VCaP (cell line): ENCODE measurements around the gene SLX4IP.

Source experiments
- H3K27ac ChIP-seq: fragments of 450-650 bp; 2 replicates; pipeline ENCODE4 v1.5.1; 2017
- TF ChIP-seq, protein P1 (sequence below): fragments of 450-650 bp; conservative IDR thresholded peaks from 2 replicates; pipeline ENCODE4 v1.5.1; 2017; ENCODE audit warnings: mild to moderate bottlenecking, moderate library complexity

SLX4IP gene

DNA sequence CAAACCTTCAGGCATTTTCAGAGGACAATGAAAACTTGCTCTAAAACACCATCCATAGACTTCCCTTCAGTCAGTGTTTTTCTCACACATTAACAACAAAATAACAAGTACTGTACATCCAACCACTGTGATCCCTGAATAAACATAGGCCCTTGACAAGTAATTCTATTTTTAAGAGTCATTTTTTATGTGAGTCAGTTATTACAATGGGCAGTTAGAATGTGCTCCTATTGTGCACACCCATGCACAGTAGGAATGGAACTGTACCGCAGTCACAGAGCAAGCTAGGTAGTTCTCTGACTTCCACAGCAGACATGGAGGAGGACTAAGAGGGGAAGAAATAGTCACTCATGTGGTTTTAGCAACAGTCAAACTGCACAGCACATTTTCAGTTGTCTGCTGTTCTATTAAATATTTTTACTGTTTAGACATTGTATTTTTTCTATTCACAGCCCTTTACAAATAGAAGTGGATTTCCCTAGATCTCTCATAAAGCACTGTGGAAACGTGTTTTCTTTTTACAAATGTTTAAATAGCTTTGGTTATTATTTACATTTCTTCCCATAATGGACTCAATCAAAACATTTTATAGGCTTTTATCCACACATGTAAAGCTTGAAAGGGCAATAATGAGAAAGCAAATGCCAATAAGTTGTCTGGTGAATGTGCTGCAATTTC is 138.3 kb downstream of the SLX4IP start:
- TF ChIP-seq, protein P1, sequence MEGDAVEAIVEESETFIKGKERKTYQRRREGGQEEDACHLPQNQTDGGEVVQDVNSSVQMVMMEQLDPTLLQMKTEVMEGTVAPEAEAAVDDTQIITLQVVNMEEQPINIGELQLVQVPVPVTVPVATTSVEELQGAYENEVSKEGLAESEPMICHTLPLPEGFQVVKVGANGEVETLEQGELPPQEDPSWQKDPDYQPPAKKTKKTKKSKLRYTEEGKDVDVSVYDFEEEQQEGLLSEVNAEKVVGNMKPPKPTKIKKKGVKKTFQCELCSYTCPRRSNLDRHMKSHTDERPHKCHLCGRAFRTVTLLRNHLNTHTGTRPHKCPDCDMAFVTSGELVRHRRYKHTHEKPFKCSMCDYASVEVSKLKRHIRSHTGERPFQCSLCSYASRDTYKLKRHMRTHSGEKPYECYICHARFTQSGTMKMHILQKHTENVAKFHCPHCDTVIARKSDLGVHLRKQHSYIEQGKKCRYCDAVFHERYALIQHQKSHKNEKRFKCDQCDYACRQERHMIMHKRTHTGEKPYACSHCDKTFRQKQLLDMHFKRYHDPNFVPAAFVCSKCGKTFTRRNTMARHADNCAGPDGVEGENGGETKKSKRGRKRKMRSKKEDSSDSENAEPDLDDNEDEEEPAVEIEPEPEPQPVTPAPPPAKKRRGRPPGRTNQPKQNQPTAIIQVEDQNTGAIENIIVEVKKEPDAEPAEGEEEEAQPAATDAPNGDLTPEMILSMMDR: no peak
- peak overlapping the region; percentile 66 for H3K27ac ChIP-seq

- peak overlapping the region; percentile 66 for H3K27ac ChIP-seq
- TF ChIP-seq, protein P1: no peak
Measured at GRCh38 chr20:10573951-10574339, 138.8 kb downstream of the SLX4IP start.

- no peak overlapping the region for H3K27ac ChIP-seq
- TF ChIP-seq, protein P1: no peak
Measured at GRCh38 chr20:10576411-10577090, 141.4 kb downstream of the SLX4IP start.

DNA sequence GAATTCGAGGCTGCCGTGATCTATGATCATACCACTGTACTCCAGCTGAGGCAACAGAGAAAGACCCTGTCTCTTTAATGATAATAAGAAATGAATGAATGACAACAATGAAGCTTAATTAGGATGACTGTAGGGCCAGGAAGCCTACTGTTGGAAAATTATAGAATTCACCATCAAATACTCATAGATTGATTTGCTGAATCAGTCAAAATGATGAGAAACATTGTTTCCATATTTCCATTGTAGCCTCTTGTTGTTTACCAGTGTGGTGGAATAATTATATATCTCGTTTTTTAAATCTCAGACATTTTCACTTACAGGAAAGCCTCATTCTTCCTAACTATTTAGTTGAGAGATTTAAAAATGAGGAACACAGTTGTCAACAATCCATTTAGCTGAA is 142.5 kb downstream of the SLX4IP start:
- H3K27ac ChIP-seq: no peak overlapping the region
- TF ChIP-seq, protein P1: no peak

DNA sequence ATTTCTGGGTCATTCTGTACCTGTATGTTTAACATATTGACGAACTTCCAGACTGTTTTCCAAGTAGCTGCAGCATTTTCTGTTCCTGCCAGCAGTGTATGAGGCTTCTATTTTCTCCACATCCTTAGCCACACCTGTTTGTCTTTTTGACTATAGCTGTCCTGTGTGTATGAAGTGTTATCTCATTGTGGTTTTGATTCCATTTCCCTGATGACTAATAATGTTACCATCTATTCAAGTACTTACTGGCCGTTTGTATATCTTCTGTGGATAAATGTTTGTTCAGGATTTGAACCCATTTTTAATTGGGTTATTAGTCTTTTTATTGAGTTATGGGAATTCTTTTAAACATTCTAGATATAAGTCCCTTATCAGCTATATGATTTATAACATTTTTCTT is 143.5 kb downstream of the SLX4IP start:
- H3K27ac ChIP-seq: no peak overlapping the region

GRCh38 chr20:10579942-10580341 is 144.8 kb downstream of the SLX4IP start:
- TF ChIP-seq, protein P1: no peak
- no peak overlapping the region for H3K27ac ChIP-seq

More for the DNA sequence above, 143.5 kb downstream of the SLX4IP start:
- TF ChIP-seq, protein P1: no peak

DNA sequence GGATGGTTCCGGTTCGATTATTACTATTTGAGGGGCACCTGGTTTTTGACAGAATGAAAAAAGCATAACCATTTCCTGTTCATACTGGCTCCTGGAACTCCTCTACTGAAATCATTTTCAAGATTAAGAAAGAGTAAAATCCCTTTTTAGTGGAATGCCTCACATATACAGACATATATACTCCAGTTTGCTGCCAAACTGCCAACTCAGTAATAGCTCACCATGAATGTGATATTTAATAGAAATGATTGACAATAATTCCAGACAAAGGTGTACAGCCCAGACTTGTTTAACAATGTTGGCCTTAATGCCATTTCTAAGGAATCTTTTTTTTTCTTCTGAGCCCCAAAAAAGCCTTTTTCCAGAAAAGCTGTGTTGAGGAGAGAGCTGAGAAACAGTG is 145.6 kb downstream of the SLX4IP start:
- no peak overlapping the region for H3K27ac ChIP-seq
- TF ChIP-seq, protein P1: no peak
